ENCODE data around the gene MAS1. TPM values are rescaled to one million over a fixed set of nuclear protein-coding genes. Genes with fewer than 3 reads are reported as not detected.

MAS1 gene
- total RNA-seq (2014; rRNA removed; shearing (Covaris generic)) (0.03 and 0.08 TPM in 2 replicates), polyA plus RNA-seq (2016; fragmentation: Nextera tagmentation; extraction: Ambion mirVana) (not detected in 2 replicates)
- long read RNA-seq = 0 reads

DNA sequence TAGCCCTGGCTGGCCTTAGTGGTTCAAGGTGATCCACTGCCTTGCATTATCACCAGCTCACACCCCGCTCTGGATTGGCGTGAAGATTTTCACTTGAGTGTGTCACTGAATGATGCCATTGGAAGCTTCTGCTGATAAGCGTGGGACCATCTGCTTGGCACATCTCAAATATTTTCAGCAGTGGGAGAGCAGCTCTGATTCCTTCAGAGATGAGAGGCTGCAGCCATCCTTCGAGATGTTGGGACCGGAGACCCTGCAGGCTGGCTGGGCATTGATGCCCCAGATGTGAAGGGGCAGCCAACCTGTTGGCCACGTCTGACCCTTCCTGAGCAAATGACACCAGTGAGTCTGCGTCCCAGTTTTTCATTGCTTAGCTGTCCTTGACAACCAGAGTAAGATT is at the start of gene MAS1:
Gene MAS1, plus strand, starts transcription at position 197 of the 400 bp plus-strand sequence. CDS start 15,968 bp downstream, outside the sequence.
- Mint-ChIP-seq H3K4me1 (peaks cover 2% of the 10 kb centered on the region; the same call in 1 of the 3 replicates), H3K9me3 (no peaks in the 10 kb centered on the region), H3K36me3 (ENCODE audit: low read depth) (no peaks in the 10 kb centered on the region), H3K4me3 (no peak within 1 kb of the TSS), H3K27me3 (ENCODE audit: insufficient read depth, low read depth, poor library complexity) (peaks cover 4% of the 10 kb centered on the region), H3K27ac (no peak within 1 kb of the TSS)
- Histone ChIP-seq H3K27ac (ENCODE audit: low read depth) (no peak within 1 kb of the TSS), H3K4me1 (ENCODE audit: insufficient read depth) (no peaks in the 10 kb centered on the region; the same call in 1 of the 2 replicates), H2AFZ (peak within 1 kb of the TSS; percentile 33), H3K4me2 (no peak within 1 kb of the TSS), H4K20me1 (replicated peaks; ENCODE audit: insufficient read depth) (no peaks in the 10 kb centered on the region), H3K27me3 (ENCODE audit: insufficient read depth) (no peaks in the 10 kb centered on the region), H3K9me2 (ENCODE audit: insufficient read depth) (peaks cover 5% of the 10 kb centered on the region), H3K36me3 (ENCODE audit: insufficient read depth) (no peaks in the 10 kb centered on the region), H3K79me2 (replicated peaks; ENCODE audit: insufficient read depth) (no peaks in the 10 kb centered on the region), H3K4me3 (no peak within 1 kb of the TSS), H3F3A (replicated peaks; ENCODE audit: low read depth) (no peaks in the 10 kb centered on the region)
- no peak for TF ChIP-seq EZH2 (IDR thresholded peaks at IDR 0.05; ENCODE audit: low read depth, unreplicated experiment)
- TF ChIP-seq, protein P1, sequence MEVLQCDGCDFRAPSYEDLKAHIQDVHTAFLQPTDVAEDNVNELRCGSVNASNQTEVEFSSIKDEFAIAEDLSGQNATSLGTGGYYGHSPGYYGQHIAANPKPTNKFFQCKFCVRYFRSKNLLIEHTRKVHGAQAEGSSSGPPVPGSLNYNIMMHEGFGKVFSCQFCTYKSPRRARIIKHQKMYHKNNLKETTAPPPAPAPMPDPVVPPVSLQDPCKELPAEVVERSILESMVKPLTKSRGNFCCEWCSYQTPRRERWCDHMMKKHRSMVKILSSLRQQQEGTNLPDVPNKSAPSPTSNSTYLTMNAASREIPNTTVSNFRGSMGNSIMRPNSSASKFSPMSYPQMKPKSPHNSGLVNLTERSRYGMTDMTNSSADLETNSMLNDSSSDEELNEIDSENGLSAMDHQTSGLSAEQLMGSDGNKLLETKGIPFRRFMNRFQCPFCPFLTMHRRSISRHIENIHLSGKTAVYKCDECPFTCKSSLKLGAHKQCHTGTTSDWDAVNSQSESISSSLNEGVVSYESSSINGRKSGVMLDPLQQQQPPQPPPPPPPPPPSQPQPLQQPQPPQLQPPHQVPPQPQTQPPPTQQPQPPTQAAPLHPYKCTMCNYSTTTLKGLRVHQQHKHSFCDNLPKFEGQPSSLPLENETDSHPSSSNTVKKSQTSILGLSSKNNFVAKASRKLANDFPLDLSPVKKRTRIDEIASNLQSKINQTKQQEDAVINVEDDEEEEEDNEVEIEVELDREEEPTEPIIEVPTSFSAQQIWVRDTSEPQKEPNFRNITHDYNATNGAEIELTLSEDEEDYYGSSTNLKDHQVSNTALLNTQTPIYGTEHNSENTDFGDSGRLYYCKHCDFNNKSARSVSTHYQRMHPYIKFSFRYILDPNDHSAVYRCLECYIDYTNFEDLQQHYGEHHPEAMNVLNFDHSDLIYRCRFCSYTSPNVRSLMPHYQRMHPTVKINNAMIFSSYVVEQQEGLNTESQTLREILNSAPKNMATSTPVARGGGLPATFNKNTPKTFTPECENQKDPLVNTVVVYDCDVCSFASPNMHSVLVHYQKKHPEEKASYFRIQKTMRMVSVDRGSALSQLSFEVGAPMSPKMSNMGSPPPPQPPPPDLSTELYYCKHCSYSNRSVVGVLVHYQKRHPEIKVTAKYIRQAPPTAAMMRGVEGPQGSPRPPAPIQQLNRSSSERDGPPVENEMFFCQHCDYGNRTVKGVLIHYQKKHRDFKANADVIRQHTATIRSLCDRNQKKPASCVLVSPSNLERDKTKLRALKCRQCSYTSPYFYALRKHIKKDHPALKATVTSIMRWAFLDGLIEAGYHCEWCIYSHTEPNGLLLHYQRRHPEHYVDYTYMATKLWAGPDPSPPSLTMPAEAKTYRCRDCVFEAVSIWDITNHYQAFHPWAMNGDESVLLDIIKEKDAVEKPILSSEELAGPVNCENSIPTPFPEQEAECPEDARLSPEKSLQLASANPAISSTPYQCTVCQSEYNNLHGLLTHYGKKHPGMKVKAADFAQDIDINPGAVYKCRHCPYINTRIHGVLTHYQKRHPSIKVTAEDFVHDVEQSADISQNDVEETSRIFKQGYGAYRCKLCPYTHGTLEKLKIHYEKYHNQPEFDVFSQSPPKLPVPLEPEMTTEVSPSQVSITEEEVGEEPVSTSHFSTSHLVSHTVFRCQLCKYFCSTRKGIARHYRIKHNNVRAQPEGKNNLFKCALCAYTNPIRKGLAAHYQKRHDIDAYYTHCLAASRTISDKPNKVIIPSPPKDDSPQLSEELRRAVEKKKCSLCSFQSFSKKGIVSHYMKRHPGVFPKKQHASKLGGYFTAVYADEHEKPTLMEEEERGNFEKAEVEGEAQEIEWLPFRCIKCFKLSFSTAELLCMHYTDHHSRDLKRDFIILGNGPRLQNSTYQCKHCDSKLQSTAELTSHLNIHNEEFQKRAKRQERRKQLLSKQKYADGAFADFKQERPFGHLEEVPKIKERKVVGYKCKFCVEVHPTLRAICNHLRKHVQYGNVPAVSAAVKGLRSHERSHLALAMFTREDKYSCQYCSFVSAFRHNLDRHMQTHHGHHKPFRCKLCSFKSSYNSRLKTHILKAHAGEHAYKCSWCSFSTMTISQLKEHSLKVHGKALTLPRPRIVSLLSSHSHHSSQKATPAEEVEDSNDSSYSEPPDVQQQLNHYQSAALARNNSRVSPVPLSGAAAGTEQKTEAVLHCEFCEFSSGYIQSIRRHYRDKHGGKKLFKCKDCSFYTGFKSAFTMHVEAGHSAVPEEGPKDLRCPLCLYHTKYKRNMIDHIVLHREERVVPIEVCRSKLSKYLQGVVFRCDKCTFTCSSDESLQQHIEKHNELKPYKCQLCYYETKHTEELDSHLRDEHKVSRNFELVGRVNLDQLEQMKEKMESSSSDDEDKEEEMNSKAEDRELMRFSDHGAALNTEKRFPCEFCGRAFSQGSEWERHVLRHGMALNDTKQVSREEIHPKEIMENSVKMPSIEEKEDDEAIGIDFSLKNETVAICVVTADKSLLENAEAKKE (CRISPR knock-in tag; IDR thresholded peaks at IDR 0.05) = no peak
- no peak for TF ChIP-seq ZNF114 (CRISPR knock-in tag; IDR thresholded peaks at IDR 0.05)
- TF ChIP-seq ZNF331 (CRISPR knock-in tag; IDR thresholded peaks at IDR 0.05; ENCODE audit: low read depth) = no peak
- no peak for TF ChIP-seq NANOG (IDR thresholded peaks at IDR 0.05; ENCODE audit: borderline replicate concordance)
- no peak for TF ChIP-seq CREB1 (CRISPR knock-in tag; IDR thresholded peaks at IDR 0.05; ENCODE audit: low read depth)
- no peak for TF ChIP-seq EZH2phosphoT487 (IDR thresholded peaks at IDR 0.05; ENCODE audit: unreplicated experiment)
- TF ChIP-seq, protein P2, sequence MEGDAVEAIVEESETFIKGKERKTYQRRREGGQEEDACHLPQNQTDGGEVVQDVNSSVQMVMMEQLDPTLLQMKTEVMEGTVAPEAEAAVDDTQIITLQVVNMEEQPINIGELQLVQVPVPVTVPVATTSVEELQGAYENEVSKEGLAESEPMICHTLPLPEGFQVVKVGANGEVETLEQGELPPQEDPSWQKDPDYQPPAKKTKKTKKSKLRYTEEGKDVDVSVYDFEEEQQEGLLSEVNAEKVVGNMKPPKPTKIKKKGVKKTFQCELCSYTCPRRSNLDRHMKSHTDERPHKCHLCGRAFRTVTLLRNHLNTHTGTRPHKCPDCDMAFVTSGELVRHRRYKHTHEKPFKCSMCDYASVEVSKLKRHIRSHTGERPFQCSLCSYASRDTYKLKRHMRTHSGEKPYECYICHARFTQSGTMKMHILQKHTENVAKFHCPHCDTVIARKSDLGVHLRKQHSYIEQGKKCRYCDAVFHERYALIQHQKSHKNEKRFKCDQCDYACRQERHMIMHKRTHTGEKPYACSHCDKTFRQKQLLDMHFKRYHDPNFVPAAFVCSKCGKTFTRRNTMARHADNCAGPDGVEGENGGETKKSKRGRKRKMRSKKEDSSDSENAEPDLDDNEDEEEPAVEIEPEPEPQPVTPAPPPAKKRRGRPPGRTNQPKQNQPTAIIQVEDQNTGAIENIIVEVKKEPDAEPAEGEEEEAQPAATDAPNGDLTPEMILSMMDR (conservative IDR thresholded peaks at IDR 0.05; ENCODE audit: low read depth in 2 of 2) = no peak
- no peak for TF ChIP-seq POLR2AphosphoS5 (IDR thresholded peaks at IDR 0.05; ENCODE audit: low read depth)
- TF ChIP-seq, protein P3, sequence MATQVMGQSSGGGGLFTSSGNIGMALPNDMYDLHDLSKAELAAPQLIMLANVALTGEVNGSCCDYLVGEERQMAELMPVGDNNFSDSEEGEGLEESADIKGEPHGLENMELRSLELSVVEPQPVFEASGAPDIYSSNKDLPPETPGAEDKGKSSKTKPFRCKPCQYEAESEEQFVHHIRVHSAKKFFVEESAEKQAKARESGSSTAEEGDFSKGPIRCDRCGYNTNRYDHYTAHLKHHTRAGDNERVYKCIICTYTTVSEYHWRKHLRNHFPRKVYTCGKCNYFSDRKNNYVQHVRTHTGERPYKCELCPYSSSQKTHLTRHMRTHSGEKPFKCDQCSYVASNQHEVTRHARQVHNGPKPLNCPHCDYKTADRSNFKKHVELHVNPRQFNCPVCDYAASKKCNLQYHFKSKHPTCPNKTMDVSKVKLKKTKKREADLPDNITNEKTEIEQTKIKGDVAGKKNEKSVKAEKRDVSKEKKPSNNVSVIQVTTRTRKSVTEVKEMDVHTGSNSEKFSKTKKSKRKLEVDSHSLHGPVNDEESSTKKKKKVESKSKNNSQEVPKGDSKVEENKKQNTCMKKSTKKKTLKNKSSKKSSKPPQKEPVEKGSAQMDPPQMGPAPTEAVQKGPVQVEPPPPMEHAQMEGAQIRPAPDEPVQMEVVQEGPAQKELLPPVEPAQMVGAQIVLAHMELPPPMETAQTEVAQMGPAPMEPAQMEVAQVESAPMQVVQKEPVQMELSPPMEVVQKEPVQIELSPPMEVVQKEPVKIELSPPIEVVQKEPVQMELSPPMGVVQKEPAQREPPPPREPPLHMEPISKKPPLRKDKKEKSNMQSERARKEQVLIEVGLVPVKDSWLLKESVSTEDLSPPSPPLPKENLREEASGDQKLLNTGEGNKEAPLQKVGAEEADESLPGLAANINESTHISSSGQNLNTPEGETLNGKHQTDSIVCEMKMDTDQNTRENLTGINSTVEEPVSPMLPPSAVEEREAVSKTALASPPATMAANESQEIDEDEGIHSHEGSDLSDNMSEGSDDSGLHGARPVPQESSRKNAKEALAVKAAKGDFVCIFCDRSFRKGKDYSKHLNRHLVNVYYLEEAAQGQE (IDR thresholded peaks at IDR 0.05; ENCODE audit: unreplicated experiment) = no peak
- no peak for TF ChIP-seq STAT1 (IDR thresholded peaks at IDR 0.05; ENCODE audit: unreplicated experiment)
- TF ChIP-seq, protein P4, sequence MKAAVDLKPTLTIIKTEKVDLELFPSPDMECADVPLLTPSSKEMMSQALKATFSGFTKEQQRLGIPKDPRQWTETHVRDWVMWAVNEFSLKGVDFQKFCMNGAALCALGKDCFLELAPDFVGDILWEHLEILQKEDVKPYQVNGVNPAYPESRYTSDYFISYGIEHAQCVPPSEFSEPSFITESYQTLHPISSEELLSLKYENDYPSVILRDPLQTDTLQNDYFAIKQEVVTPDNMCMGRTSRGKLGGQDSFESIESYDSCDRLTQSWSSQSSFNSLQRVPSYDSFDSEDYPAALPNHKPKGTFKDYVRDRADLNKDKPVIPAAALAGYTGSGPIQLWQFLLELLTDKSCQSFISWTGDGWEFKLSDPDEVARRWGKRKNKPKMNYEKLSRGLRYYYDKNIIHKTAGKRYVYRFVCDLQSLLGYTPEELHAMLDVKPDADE (IDR thresholded peaks at IDR 0.05) = no peak
- no peak for TF ChIP-seq JUNB (IDR thresholded peaks at IDR 0.05; ENCODE audit: unreplicated experiment)
- no peak for DNase-seq (ENCODE audit: low spot score)
- no peak for ATAC-seq
